Breast epithelium (tissue), 3 donors: Measurements from ENCODE around the gene ADD3.

Experiments
- CTCF ChIP-seq, 3 donors: fragments of 450-650 bp; IDR thresholded peaks; one replicate each; pipeline ENCODE4 v1.5.1; 2016 to 2017; ENCODE audit warnings: antibody characterized with exemption in 3 of 3, mild to moderate bottlenecking in 3 of 3, moderate library complexity in 3 of 3
- POLR2AphosphoS5 ChIP-seq, 3 donors: sonication (generic); formaldehyde crosslinking; IDR thresholded peaks; one replicate each; pipeline ENCODE4 v1.6.1; 2017; ENCODE audit warnings: antibody characterized with exemption in 3 of 3

GRCh38 chr10:110056822-110057221 lies 49.0 kb downstream of the ADD3 start:
- no peak for TF ChIP-seq POLR2AphosphoS5 (IDR thresholded peaks at IDR 0.05)
- TF ChIP-seq CTCF (IDR thresholded peaks at IDR 0.05), result no peak
